B cell (primary cell): ENCODE data around the gene ZDHHC4. TPM values are rescaled to one million over a fixed set of nuclear protein-coding genes. Genes with fewer than 3 reads are reported as not detected.

Source experiments
- ATAC-seq: fragments of 200-7000 bp; cut with Tn5 transposase; one replicate; pipeline ENCODE4 v1.10.0; 2021; ENCODE audit warnings: low read depth, mild to moderate bottlenecking, moderate number of reproducible peaks, moderate library complexity
- CTCF ChIA-PET: fragments of 350-600 bp; sonication (Branson Sonifier 250); formaldehyde crosslinking; loops from one replicate; lab custom pipeline; 2021; ENCODE audit warnings: antibody characterized with exemption, inconsistent platforms; lab: Charles Lee
- POLR2A ChIA-PET: fragments of 350-600 bp; sonication (Branson Sonifier 250); formaldehyde crosslinking; loops from one replicate; lab custom pipeline; 2021; ENCODE audit warnings: antibody characterized with exemption; lab: Charles Lee
- DNase-seq: peaks from one replicate; pipeline ENCODE4 v3.0.0; 2013
- H2AFZ ChIP-seq: 2 replicates; pipeline ENCODE4 v1.6.1; 2012; ENCODE audit warnings: mild to moderate bottlenecking, low read depth, low read length; ENCODE audit not compliant: insufficient read depth, poor library complexity, severe bottlenecking
- H3K27ac ChIP-seq, 2 donors: 1 replicate in 1 of 2; 2 replicates in 1 of 2; pipeline ENCODE4 v1.5.1; 2012 to 2013; ENCODE audit warnings: low read length in 2 of 2, mild to moderate bottlenecking in 2 of 2, moderate library complexity in 1 of 2
- H3K27me3 ChIP-seq, 4 experiments: fragments of 200-600 bp in 1 of 4; sonication (generic) in 1 of 4; replicated peaks in 1 of 4; 1 replicate in 2 of 4; 2 replicates in 2 of 4; pipeline versions ENCODE4 v1.6.1 to v1.7.0; 2013 to 2016; ENCODE audit warnings: low read length in 3 of 4, mild to moderate bottlenecking in 2 of 4, mixed read lengths in 1 of 4, moderate library complexity in 1 of 4; ENCODE audit not compliant: insufficient read depth in 4 of 4, control insufficient read depth in 3 of 4; ENCODE audit errors: control extremely low read depth in 1 of 4
- H3K36me3 ChIP-seq, 2 experiments: replicated peaks in 1 of 2; 1 replicate in 1 of 2; 2 replicates in 1 of 2; pipeline versions ENCODE4 v1.6.1 to v1.7.1; 2013; ENCODE audit warnings: low read length in 1 of 2; ENCODE audit not compliant: insufficient read depth in 2 of 2, control insufficient read depth in 1 of 2; ENCODE audit errors: control extremely low read depth in 1 of 2, extremely low read depth in 1 of 2
- H3K4me1 ChIP-seq, 2 donors: fragments of 200-600 bp in 1 of 2; sonication (generic) in 1 of 2; 1 replicate in 1 of 2; 2 replicates in 1 of 2; pipeline versions ENCODE4 v1.5.1 to v1.6.1; 2013 to 2017; ENCODE audit warnings: low read length in 2 of 2; ENCODE audit not compliant: control insufficient read depth in 2 of 2, insufficient read depth in 2 of 2
- H3K4me2 ChIP-seq: replicated peaks from 2 replicates; pipeline ENCODE3; 2012; ENCODE audit warnings: mild to moderate bottlenecking, low read depth, low read length; ENCODE audit not compliant: poor library complexity, severe bottlenecking
- H3K4me3 ChIP-seq, 5 experiments: fragments of 200-600 bp in 1 of 5; sonication (generic) in 1 of 5; 1 replicate in 3 of 5; 2 replicates in 2 of 5; pipeline versions ENCODE4 v1.5.1 to v1.7.0; 2011 to 2016; ENCODE audit warnings: low read length in 4 of 5, mild to moderate bottlenecking in 4 of 5, low read depth in 2 of 5, control low read depth in 1 of 5, moderate library complexity in 1 of 5; ENCODE audit not compliant: insufficient read depth in 1 of 5; ENCODE audit errors: control extremely low read depth in 1 of 5, extremely low read depth in 1 of 5
- H3K79me2 ChIP-seq: fragments of 200-600 bp; sonication (generic); one replicate; pipeline ENCODE4 v1.6.0; 2016; ENCODE audit warnings: low read length; ENCODE audit not compliant: control insufficient read depth, insufficient read depth
- H3K9ac ChIP-seq: fragments of 200-600 bp; sonication (generic); 2 replicates; pipeline ENCODE4 v1.6.1; 2017; ENCODE audit warnings: mild to moderate bottlenecking, low read length, moderate library complexity
- H3K9me3 ChIP-seq, 3 donors: one replicate each; pipeline versions ENCODE4 v1.6.1 to v1.7.1; 2013; ENCODE audit warnings: low read length in 2 of 3; ENCODE audit not compliant: control insufficient read depth in 2 of 3, insufficient read depth in 1 of 3; ENCODE audit errors: control extremely low read depth in 1 of 3
- H4K20me1 ChIP-seq: 2 replicates; pipeline ENCODE4 v1.6.0; 2012; ENCODE audit warnings: mild to moderate bottlenecking, low read length; ENCODE audit not compliant: insufficient read depth, control insufficient read depth, poor library complexity, severe bottlenecking
- H3K27ac Mint-ChIP-seq: one replicate; pipeline ENCODE4 v1.8.0; 2021; ENCODE audit warnings: mixed read lengths
- H3K27me3 Mint-ChIP-seq: one replicate; pipeline ENCODE4 v1.8.0; 2021; ENCODE audit warnings: mixed read lengths
- H3K4me1 Mint-ChIP-seq: one replicate; pipeline ENCODE4 v1.8.0; 2021; ENCODE audit warnings: mixed read lengths
- H3K4me3 Mint-ChIP-seq: one replicate; pipeline ENCODE4 v1.8.0; 2021; ENCODE audit warnings: mixed read lengths
- H3K9me3 Mint-ChIP-seq: one replicate; pipeline ENCODE4 v1.8.0; 2022; ENCODE audit warnings: mixed read lengths; ENCODE audit not compliant: insufficient read depth
- EZH2 ChIP-seq: IDR thresholded peaks from 2 replicates; pipeline ENCODE4 v1.6.1; 2012; ENCODE audit warnings: borderline replicate concordance, low read depth, mild to moderate bottlenecking, moderate library complexity, low read length; ENCODE audit not compliant: insufficient read depth, poor library complexity, severe bottlenecking
- WGBS: methylation state at CpG from one replicate; pipeline ENCODE4 v1.1.5; 2013; ENCODE audit warnings: missing lambda C conversion rate; ENCODE audit not compliant: insufficient coverage; 5-methylcytosine and 5-hydroxymethylcytosine counted together
- intact Hi-C: fragments of 100-400 bp; cut with micrococcal nuclease; formaldehyde crosslinking; loops from one replicate; pipeline ENCODE4 v1.10.0; 2022
- polyA plus RNA-seq: library from polyadenylated mRNA; depleted of rRNA; stranded (reverse); fragments of >200 nt; gene quantifications from 2 replicates; pipeline ENCODE4 v1.2.3, GENCODE V29; 2012
- total RNA-seq, 2 donors: library from RNA; stranded (reverse); fragments of 120-200 nt in 1 of 2; gene quantifications; 1 replicate in 1 of 2; 2 replicates in 1 of 2; pipeline versions ENCODE4 v1.2.3 to v1.2.4, GENCODE V29; 2013 to 2022
- TF ChIP-seq, protein P1 (sequence below): fragments of 200-600 bp; IDR thresholded peaks from one replicate; pipeline ENCODE4 v1.8.0; 2022; ENCODE audit warnings: antibody characterized with exemption, mild to moderate bottlenecking

ZDHHC4 gene
- total and polyA plus RNA-seq, 2 donors (not counting 1 experiment from before 2014, with no cell fraction given), result 38.5 to 42.0 TPM

DNA sequence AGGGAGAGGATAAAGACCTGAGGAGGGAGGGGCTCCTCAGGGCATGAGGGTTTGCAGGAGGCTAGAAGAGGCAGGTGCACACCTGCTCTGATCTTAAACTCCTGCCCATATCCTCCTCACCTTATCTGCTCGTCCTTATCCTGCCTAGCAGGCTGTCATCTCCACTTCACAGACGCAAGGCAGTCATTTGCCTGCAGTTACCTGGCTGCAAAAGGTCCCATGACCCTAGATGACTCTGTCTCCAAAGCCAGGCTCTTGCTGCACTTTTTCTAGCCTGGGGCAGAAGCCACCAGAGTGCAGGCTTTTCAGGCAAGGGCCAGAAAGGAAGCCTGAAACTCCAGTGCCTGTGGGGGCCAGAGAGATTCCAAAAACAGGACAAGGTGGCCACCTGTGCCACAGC lies 36.5 kb downstream of the ZDHHC4 start:
- Histone ChIP-seq H4K20me1 (no peaks in the 10 kb centered on the region), H3K79me2 (no peaks in the 10 kb centered on the region), H3K27ac (no peak overlapping the region), H3K4me3 (no peak overlapping the region), H2AFZ (no peak overlapping the region), H3K4me1 (peaks cover 7 to 18% of the 10 kb centered on the region in 2 donors), H3K9me3 (no peaks in the 10 kb centered on the region), H3K4me2 (no peak overlapping the region), H3K9ac (no peak overlapping the region), H3K27me3 (peaks cover 0 to 9% (median 3%) of the 10 kb centered on the region in 4 experiments), H3K36me3 (no peaks in the 10 kb centered on the region)
- H3K27me3 Mint-ChIP-seq, result peaks cover 4% of the 10 kb centered on the region
- intact Hi-C loops, result no loop called here
- ChIA-PET POLR2A (no interaction called here), CTCF (no interaction called here)
- TF ChIP-seq, protein P1, sequence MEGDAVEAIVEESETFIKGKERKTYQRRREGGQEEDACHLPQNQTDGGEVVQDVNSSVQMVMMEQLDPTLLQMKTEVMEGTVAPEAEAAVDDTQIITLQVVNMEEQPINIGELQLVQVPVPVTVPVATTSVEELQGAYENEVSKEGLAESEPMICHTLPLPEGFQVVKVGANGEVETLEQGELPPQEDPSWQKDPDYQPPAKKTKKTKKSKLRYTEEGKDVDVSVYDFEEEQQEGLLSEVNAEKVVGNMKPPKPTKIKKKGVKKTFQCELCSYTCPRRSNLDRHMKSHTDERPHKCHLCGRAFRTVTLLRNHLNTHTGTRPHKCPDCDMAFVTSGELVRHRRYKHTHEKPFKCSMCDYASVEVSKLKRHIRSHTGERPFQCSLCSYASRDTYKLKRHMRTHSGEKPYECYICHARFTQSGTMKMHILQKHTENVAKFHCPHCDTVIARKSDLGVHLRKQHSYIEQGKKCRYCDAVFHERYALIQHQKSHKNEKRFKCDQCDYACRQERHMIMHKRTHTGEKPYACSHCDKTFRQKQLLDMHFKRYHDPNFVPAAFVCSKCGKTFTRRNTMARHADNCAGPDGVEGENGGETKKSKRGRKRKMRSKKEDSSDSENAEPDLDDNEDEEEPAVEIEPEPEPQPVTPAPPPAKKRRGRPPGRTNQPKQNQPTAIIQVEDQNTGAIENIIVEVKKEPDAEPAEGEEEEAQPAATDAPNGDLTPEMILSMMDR, result no peak
- no peak for TF ChIP-seq EZH2
- ATAC-seq, result no peak
- H3K27ac Mint-ChIP-seq, result no peak overlapping the region
- peak overlapping the region; percentile 84 for H3K4me3 Mint-ChIP-seq
- WGBS, result 58% methylated on average over 2 of the region's 2 CpGs
- H3K4me1 Mint-ChIP-seq, result peaks cover 8% of the 10 kb centered on the region
- no peak for DNase-seq
- no peaks in the 10 kb centered on the region for H3K9me3 Mint-ChIP-seq

DNA sequence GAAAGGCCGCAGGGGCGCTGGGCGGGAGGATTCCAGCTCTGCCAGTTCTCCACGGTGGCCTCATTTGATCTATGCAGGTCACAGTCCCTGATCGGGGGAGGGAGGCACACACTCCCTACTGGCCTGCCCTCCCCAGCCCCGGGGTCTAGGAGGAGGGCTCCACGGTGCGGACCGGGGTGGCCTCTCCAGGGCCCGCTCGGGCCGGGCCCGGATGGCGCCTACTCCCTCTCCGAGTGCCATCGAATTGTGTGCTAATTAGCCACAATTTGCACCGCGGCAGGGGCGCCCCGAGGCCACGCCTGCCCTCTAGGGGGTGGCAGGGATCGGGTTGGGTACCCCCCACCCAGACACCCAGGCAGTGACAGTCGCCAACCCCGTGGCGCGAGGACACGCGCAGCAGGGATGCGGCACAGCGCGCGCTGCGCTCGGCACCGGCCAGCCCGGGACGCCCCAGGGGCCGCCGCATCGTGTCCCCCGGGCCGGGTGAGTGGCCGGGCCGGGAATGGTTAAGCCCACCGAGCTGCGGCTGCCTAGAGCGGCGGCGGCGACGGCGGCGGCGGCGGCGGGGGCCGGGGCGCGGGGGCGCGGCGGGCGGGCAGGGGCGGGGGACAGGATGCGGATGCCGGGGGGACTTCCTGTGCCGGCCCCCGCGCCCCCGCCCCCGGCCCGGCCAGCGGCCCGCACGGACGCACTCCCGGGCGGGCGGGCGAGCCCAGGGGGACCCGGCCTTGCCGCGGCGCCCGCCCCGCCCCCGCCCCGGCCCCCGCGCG lies 37.9 kb downstream of the ZDHHC4 start, which contains the start of gene ZNF853:
Gene ZNF853, plus strand, starts transcription at position 658 of the 770 bp plus-strand sequence. CDS start 565 bp downstream, outside the sequence.
- H3K4me1 ChIP-seq, result peaks cover 7 to 23% of the 10 kb centered on the region in 2 donors
- H3K36me3 ChIP-seq, result no peaks in the 10 kb centered on the region
- POLR2A ChIA-PET, result no interaction called here
- H3K27ac Mint-ChIP-seq, result peak within 1 kb of the TSS; percentile 27
- H3K9me3 ChIP-seq, result no peaks in the 10 kb centered on the region
- intact Hi-C loops, result no loop called here
- H4K20me1 ChIP-seq, result no peaks in the 10 kb centered on the region
- WGBS, result 5% methylated on average over 77 of the region's 91 CpGs
- peak within 1 kb of the TSS; percentile 84 for H3K4me3 Mint-ChIP-seq
- H3K9ac ChIP-seq, result peak within 1 kb of the TSS; percentile 69
- CTCF ChIA-PET, result no interaction called here
- DNase-seq, result peak; percentile 49
- peak within 1 kb of the TSS; percentile 87 for H2AFZ ChIP-seq
- H3K27me3 Mint-ChIP-seq, result peaks cover 4% of the 10 kb centered on the region
- TF ChIP-seq, protein P1, result no peak
- no peak for TF ChIP-seq EZH2
- peak within 1 kb of the TSS; percentile 99 for H3K4me2 ChIP-seq
- peaks cover 16% of the 10 kb centered on the region for H3K4me1 Mint-ChIP-seq
- peaks cover 0 to 9% (median 3%) of the 10 kb centered on the region in 4 experiments for H3K27me3 ChIP-seq
- H3K79me2 ChIP-seq, result no peaks in the 10 kb centered on the region
- no peaks in the 10 kb centered on the region for H3K9me3 Mint-ChIP-seq
- no peak within 1 kb of the TSS for H3K27ac ChIP-seq
- peak; percentile 57 for ATAC-seq
- H3K4me3 ChIP-seq, result peak within 1 kb of the TSS; percentile 11 to 61 (median 55)
